K562 (cell line): Measurements from ENCODE around the gene DCAF17. TPM values are rescaled to one million over a fixed set of nuclear protein-coding genes. Genes with fewer than 3 reads are reported as not detected.
A peak's percentile ranks its signal among the peaks of the same experiment; 100 is the strongest.

Source experiments
- ATAC-seq: fragments of 200-7000 bp; cut with Tn5 transposase; 3 replicates; pipeline ENCODE4 v1.9.1; 2020; ENCODE audit warnings: moderate library complexity
- BruUV-seq: library from RNA; stranded (reverse); fragments of 400-500 nt; replicated peaks from 2 replicates; lab custom pipeline; 2021; lab: Mats Ljungman, UMichigan
- CTCF ChIA-PET: fragments of 300-600 bp; formaldehyde crosslinking; extraction: SDS; loops from one replicate; lab custom pipeline; 2021; ENCODE audit warnings: low intra/inter-chr PET ratio; lab: Yijun Ruan, JAX
- POLR2A ChIA-PET: fragments of 300-600, 350-650 bp; sonication (Branson Sonifier 250); formaldehyde crosslinking; extraction: SDS; loops from one replicate; lab custom pipeline; 2021; ENCODE audit warnings: antibody characterized with exemption, inconsistent platforms; lab: Yijun Ruan, JAX
- DNase-seq, 4 experiments: peaks; one replicate each; pipeline versions ENCODE4 v3.0.0 to v3.0.0-alpha.2; 2011 to 2018; ENCODE audit warnings: low spot score in 3 of 4, mixed read lengths in 3 of 4; ENCODE audit errors: extremely low read depth in 1 of 4
- FAIRE-seq: peaks from 2 replicates; lab custom pipeline; 2011; peaks lifted over from hg19 to GRCh38; lab: Jason Lieb, UNC
- H2AFZ ChIP-seq: 2 replicates; pipeline ENCODE4 v1.6.0; 2011; ENCODE audit warnings: low read depth, low read length, control low read depth, inconsistent platforms
- H3K27ac ChIP-seq: fragments of 200-600 bp; 3 replicates; pipeline ENCODE4 v1.8.0; 2011; ENCODE audit warnings: low read depth, mild to moderate bottlenecking, control low read depth, inconsistent platforms, low read length, moderate library complexity, mixed read lengths; ENCODE audit errors: extremely low read depth
- H3K27me3 ChIP-seq, 2 experiments: fragments of 300-600 bp in 1 of 2; 2 replicates in 1 of 2; 3 replicates in 1 of 2; pipeline versions ENCODE4 v1.6.0 to v1.8.0; 2011; ENCODE audit warnings: inconsistent platforms in 2 of 2, low read length in 2 of 2, mild to moderate bottlenecking in 1 of 2, mixed read lengths in 1 of 2, moderate library complexity in 1 of 2; ENCODE audit not compliant: control insufficient read depth in 2 of 2, insufficient read depth in 2 of 2
- H3K36me3 ChIP-seq: fragments of 300-600 bp; 3 replicates; pipeline ENCODE4 v1.8.0; 2011; ENCODE audit warnings: mild to moderate bottlenecking, low read length, inconsistent platforms; ENCODE audit not compliant: control insufficient read depth, insufficient read depth
- H3K4me1 ChIP-seq, 2 experiments: fragments of 200-600 bp in 1 of 2; replicated peaks in 1 of 2; 2 replicates in 1 of 2; 3 replicates in 1 of 2; pipeline versions ENCODE4 v1.5.1 to v1.8.0; 2011; ENCODE audit warnings: inconsistent platforms in 2 of 2, low read length in 2 of 2, mild to moderate bottlenecking in 1 of 2, mixed read lengths in 1 of 2, moderate library complexity in 1 of 2; ENCODE audit not compliant: control insufficient read depth in 2 of 2, insufficient read depth in 2 of 2
- H3K4me2 ChIP-seq: 2 replicates; pipeline ENCODE4 v1.6.1; 2011; ENCODE audit warnings: low read length, control low read depth, inconsistent platforms, mixed read lengths; ENCODE audit not compliant: insufficient read depth
- H3K4me3 ChIP-seq: fragments of 200-600 bp; sonication (generic), shearing (Covaris generic); 2 replicates; pipeline ENCODE4 v1.5.1; 2016; ENCODE audit warnings: control low read depth, inconsistent platforms
- H3K79me2 ChIP-seq: fragments of 200-600 bp; 3 replicates; pipeline ENCODE4 v1.8.0; 2011; ENCODE audit warnings: low read length, inconsistent platforms; ENCODE audit not compliant: control insufficient read depth, insufficient read depth
- H3K9ac ChIP-seq, 2 experiments: 2 replicates each; pipeline versions ENCODE4 v1.6.0 to v1.6.1; 2011; ENCODE audit warnings: low read depth in 2 of 2, low read length in 2 of 2, control low read depth in 1 of 2, inconsistent platforms in 1 of 2, mild to moderate bottlenecking in 1 of 2, mixed read lengths in 1 of 2; ENCODE audit not compliant: insufficient read depth in 1 of 2
- H3K9me1 ChIP-seq: one replicate; pipeline ENCODE4 v1.6.0; 2011; ENCODE audit warnings: inconsistent platforms, mild to moderate bottlenecking, low read length, moderate library complexity; ENCODE audit not compliant: control insufficient read depth, insufficient read depth
- H3K9me3 ChIP-seq: replicated peaks from 2 replicates; pipeline ENCODE4 v1.5.1; 2011; ENCODE audit warnings: low read depth, low read length, inconsistent platforms; ENCODE audit not compliant: control insufficient read depth, insufficient read depth
- H4K20me1 ChIP-seq: replicated peaks from 2 replicates; pipeline ENCODE4 v1.6.1; 2011; ENCODE audit warnings: low read length, inconsistent platforms, mixed read lengths; ENCODE audit not compliant: control insufficient read depth, insufficient read depth
- CSDE1 ChIP-seq, 2 experiments: fragments of 450-650 bp; IDR thresholded peaks; 2 replicates each; pipeline ENCODE4 v1.6.1; 2016; ENCODE audit warnings: mild to moderate bottlenecking in 1 of 2
- EGR1 ChIP-seq: fragments of 450-650 bp; conservative IDR thresholded peaks from 2 replicates; pipeline ENCODE4 v1.6.1; 2017; ENCODE audit warnings: mild to moderate bottlenecking
- FOXA3 ChIP-seq, 2 experiments: fragments of 450-650 bp in 1 of 2; sonication (generic) in 1 of 2; formaldehyde crosslinking; IDR thresholded peaks in 1 of 2; conservative IDR thresholded peaks in 1 of 2; 2 replicates each; pipeline versions ENCODE4 v1.4.0 to v1.8.0; 2020 to 2022; ENCODE audit warnings: mild to moderate bottlenecking in 2 of 2, missing genetic modification reagents in 1 of 2
- GATAD2B ChIP-seq: fragments of 450-650 bp; IDR thresholded peaks from 2 replicates; pipeline ENCODE4 v1.6.1; 2017; ENCODE audit warnings: mild to moderate bottlenecking, borderline replicate concordance
- MBD2 ChIP-seq: sonication (generic); IDR thresholded peaks from 2 replicates; pipeline ENCODE4 v1.6.1; 2016; ENCODE audit warnings: low read depth, borderline replicate concordance
- MEF2A ChIP-seq: IDR thresholded peaks from 2 replicates; pipeline ENCODE4 v1.6.1; 2011; ENCODE audit warnings: low read depth, mild to moderate bottlenecking, low read length, moderate library complexity; ENCODE audit not compliant: control insufficient read depth
- NCOA6 ChIP-seq: fragments of 450-650 bp; IDR thresholded peaks from 2 replicates; pipeline ENCODE4 v1.6.1; 2017; ENCODE audit warnings: mild to moderate bottlenecking
- SIN3A ChIP-seq, 2 experiments: fragments of 150-350 bp in 1 of 2; IDR thresholded peaks; 2 replicates each; pipeline ENCODE4 v1.6.1; 2011 to 2016; ENCODE audit warnings: borderline replicate concordance in 2 of 2, low read depth in 2 of 2, low read length in 2 of 2, mild to moderate bottlenecking in 2 of 2, moderate library complexity in 2 of 2; ENCODE audit not compliant: control insufficient read depth in 1 of 2
- SLC30A9 ChIP-seq: fragments of 250-450 bp; sonication (Bioruptor Pico); IDR thresholded peaks from 2 replicates; pipeline ENCODE4 v1.8.0; 2022; ENCODE audit warnings: mild to moderate bottlenecking, moderate library complexity
- WHSC1 ChIP-seq: IDR thresholded peaks from one replicate; pipeline ENCODE4 v1.6.1; 2012; ENCODE audit warnings: low read length, control low read depth, inconsistent platforms
- ZFX ChIP-seq: sonication (generic); formaldehyde crosslinking; IDR thresholded peaks from 2 replicates; pipeline ENCODE4 v1.8.0; 2022; ENCODE audit warnings: mild to moderate bottlenecking, missing genetic modification reagents, moderate library complexity
- ZKSCAN3 ChIP-seq: fragments of 250-450 bp; sonication (Bioruptor Pico); IDR thresholded peaks from 2 replicates; pipeline ENCODE4 v1.4.0; 2020
- WGBS: fragments of 100-300 bp; shearing (Covaris generic); methylation state at CpG from one replicate; pipeline ENCODE4 v1.1.6; 2016; ENCODE audit warnings: low coverage, mixed read lengths; ENCODE audit not compliant: insufficient coverage; ENCODE audit errors: missing lambda C conversion rate; 5-methylcytosine and 5-hydroxymethylcytosine counted together
- in situ Hi-C: fragments of 300-500 bp; cut with MboI; formaldehyde crosslinking; loops from 4 replicates; pipeline ENCODE4 v1.15.0; 2018; ENCODE audit warnings: inconsistent platforms, mixed read lengths
- intact Hi-C: fragments of 100-400 bp; cut with micrococcal nuclease; formaldehyde crosslinking; loops from 2 replicates; pipeline ENCODE4 v1.14.2; 2022
- polyA plus RNA-seq, 8 experiments: library from polyadenylated mRNA; depleted of rRNA in 4 of 8; stranded (reverse) in 5 of 8; unstranded in 3 of 8; fragments of >200 nt; fragmentation: Nextera tagmentation in 2 of 8; fragmentation: Illumina TruSeq in 1 of 8; extraction: Ambion mirVana in 2 of 8; extraction: Trizol in 1 of 8; gene quantifications; 2 replicates each; pipeline versions ENCODE4 v1.2.1 to v1.2.3, GENCODE V29; 2011 to 2014; ENCODE audit warnings: inconsistent platforms in 1 of 8, missing spikeins in 1 of 8
- total RNA-seq, 7 experiments: library from RNA; depleted of rRNA in 6 of 7; stranded (reverse); fragments of >200 nt in 6 of 7; fragmentation: Illumina TruSeq in 2 of 7; extraction: Trizol in 2 of 7; gene quantifications; 2 replicates each; pipeline versions ENCODE4 v1.2.1 to v1.2.3, GENCODE V29; 2011 to 2021; ENCODE audit warnings: low replicate concordance in 1 of 7
- TF ChIP-seq, protein P1 (sequence below): sonication (generic); formaldehyde crosslinking; IDR thresholded peaks from 2 replicates; pipeline ENCODE4 v1.8.0; 2022; ENCODE audit warnings: mild to moderate bottlenecking, missing genetic modification reagents
- TF ChIP-seq, protein P2 (sequence below): fragments of 200-800 bp; sonication (Bioruptor generic); IDR thresholded peaks from 2 replicates; pipeline ENCODE4 v1.6.1; 2017; ENCODE audit warnings: missing genetic modification characterization, missing compliant biosample characterization

DCAF17 gene
- total and polyA plus RNA-seq, 9 of the 15 experiments (the other 6 are each of a cell fraction or from before 2014, with no cell fraction given) = 10.0 to 38.5 (median 27.1) TPM

DNA sequence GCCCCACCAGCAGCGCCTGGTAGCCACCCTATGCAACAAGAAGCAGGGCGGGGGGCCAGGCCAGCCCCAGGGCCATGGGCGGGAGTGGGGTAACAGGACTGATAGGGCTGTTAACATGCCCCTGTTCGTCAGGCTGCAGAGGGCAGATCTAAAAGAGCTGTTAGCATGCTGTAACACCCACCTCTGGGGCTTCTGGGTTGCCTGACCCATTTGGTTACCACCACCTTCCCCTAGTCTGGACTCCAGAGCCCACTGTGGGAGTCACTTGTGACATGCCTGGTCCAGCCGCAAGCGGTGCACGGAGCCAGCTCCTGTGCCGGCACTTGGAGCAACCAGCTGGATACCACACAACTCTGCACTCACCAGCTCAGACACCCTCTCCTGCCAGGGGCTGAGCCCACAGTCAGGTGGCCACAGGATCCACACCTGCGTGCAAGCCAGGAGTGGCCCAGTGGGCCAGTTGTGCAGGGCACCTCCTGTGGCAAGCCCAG lies 2.3 kb upstream of the DCAF17 start (continued):
- TF ChIP-seq, protein P1, sequence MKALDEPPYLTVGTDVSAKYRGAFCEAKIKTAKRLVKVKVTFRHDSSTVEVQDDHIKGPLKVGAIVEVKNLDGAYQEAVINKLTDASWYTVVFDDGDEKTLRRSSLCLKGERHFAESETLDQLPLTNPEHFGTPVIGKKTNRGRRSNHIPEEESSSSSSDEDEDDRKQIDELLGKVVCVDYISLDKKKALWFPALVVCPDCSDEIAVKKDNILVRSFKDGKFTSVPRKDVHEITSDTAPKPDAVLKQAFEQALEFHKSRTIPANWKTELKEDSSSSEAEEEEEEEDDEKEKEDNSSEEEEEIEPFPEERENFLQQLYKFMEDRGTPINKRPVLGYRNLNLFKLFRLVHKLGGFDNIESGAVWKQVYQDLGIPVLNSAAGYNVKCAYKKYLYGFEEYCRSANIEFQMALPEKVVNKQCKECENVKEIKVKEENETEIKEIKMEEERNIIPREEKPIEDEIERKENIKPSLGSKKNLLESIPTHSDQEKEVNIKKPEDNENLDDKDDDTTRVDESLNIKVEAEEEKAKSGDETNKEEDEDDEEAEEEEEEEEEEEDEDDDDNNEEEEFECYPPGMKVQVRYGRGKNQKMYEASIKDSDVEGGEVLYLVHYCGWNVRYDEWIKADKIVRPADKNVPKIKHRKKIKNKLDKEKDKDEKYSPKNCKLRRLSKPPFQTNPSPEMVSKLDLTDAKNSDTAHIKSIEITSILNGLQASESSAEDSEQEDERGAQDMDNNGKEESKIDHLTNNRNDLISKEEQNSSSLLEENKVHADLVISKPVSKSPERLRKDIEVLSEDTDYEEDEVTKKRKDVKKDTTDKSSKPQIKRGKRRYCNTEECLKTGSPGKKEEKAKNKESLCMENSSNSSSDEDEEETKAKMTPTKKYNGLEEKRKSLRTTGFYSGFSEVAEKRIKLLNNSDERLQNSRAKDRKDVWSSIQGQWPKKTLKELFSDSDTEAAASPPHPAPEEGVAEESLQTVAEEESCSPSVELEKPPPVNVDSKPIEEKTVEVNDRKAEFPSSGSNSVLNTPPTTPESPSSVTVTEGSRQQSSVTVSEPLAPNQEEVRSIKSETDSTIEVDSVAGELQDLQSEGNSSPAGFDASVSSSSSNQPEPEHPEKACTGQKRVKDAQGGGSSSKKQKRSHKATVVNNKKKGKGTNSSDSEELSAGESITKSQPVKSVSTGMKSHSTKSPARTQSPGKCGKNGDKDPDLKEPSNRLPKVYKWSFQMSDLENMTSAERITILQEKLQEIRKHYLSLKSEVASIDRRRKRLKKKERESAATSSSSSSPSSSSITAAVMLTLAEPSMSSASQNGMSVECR (CRISPR knock-in tag) = no peak
- TF ChIP-seq NCOA6 = no peak

DNA sequence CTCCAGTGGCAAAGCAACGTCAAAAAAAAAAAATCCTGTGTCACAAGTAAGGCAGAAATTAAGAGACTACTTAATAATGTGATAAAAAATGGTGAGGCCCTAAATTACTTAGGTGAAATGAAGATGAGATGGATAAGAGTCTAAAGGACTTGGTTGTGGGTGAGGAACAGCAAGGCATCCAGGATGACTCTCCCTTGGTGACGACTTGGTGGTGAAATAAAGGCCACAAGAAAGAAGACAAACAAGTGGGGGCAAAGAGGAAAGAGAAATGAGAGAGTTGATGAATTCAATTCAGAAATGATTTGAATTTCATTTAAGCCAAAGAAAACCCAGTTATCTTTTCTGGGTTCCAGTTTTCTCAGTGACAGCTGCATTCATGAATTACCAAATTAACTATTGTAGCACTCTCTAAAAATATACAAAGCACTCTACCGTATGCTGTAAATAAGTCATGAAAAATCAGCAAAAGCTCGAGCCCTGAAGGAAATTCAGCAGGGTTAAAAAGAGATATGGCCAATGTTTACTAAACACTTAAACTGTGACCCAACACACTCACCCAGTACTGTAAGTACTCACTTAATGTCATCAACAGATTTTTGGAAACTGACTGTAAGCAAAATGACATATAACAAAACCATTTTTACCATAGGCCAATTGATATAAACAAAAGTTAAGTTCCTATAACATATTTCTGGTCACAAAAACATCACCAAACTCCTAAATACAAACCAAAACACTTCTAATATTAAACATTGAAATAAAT lies 1.6 kb upstream of the DCAF17 start:
- H3K9me1 ChIP-seq = no peaks in the 10 kb centered on the region
- H3K9ac ChIP-seq = peak overlapping the region; percentile 84 to 95
- WGBS = 31% methylated on average over 4 of the region's 4 CpGs
- peaks cover 10% of the 10 kb centered on the region for H3K9me3 ChIP-seq
- no peaks in the 10 kb centered on the region for H4K20me1 ChIP-seq
- peaks cover 13 to 18% of the 10 kb centered on the region in 2 experiments for H3K4me1 ChIP-seq
- no peaks in the 10 kb centered on the region for H3K27me3 ChIP-seq
- in situ Hi-C loops (no loop called here), intact Hi-C loops (loop anchor here (5.0 kb wide), 2 partner anchors 275 to 460 kb away; no protein-coding TSS in a partner anchor)
- CTCF ChIA-PET = no interaction called here
- H3K4me3 ChIP-seq = peak overlapping the region; percentile 86; the same call in 1 of the 2 replicates
- peak overlapping the region; percentile 94 for H3K27ac ChIP-seq
- peaks cover 79% of the 10 kb centered on the region for H3K79me2 ChIP-seq
- H3K36me3 ChIP-seq = peaks cover 27% of the 10 kb centered on the region
- no peak for DNase-seq
- H3K4me2 ChIP-seq = peak overlapping the region; percentile 96
- FAIRE-seq = no peak
- no peak for ATAC-seq
- no TSS peak for BruUV-seq
- H2AFZ ChIP-seq = peak overlapping the region; percentile 95
- POLR2A ChIA-PET = interaction anchor here (0.6 to 2.1 kb wide), 7 partner anchors 8 to 455 kb away, joined by 3 to 15 read pairs (median 3); partner anchors contain the start of gene CYBRD1
- TF ChIP-seq ZFX (CRISPR knock-in tag) (no peak), SLC30A9 (CRISPR knock-in tag) (no peak), WHSC1 (no peak), MEF2A (no peak), SIN3A (IDR thresholded peaks at IDR 0.05; ENCODE audit: borderline replicate concordance in 2 of 2, control insufficient read depth in 1 of 2, low read depth in 2 of 2, low read length in 2 of 2) (no peak), EGR1 (no peak), GATAD2B (0 out of 2 replicates have a peak, but pooled peaks have one; percentile 40), MBD2 (no peak), FOXA3 (CRISPR knock-in tag; conservative IDR thresholded peaks at IDR 0.05 in 1 of 2, IDR thresholded peaks at IDR 0.05 in 1 of 2) (peak in 1 of 2 experiments; percentile 41; a peak in 1 of 4 replicates), CSDE1 (IDR thresholded peaks at IDR 0.05) (0 out of 4 replicates have a peak, but pooled peaks of 1 of the 2 experiments have one; percentile 12), ZKSCAN3 (no peak)
- TF ChIP-seq, protein P2, sequence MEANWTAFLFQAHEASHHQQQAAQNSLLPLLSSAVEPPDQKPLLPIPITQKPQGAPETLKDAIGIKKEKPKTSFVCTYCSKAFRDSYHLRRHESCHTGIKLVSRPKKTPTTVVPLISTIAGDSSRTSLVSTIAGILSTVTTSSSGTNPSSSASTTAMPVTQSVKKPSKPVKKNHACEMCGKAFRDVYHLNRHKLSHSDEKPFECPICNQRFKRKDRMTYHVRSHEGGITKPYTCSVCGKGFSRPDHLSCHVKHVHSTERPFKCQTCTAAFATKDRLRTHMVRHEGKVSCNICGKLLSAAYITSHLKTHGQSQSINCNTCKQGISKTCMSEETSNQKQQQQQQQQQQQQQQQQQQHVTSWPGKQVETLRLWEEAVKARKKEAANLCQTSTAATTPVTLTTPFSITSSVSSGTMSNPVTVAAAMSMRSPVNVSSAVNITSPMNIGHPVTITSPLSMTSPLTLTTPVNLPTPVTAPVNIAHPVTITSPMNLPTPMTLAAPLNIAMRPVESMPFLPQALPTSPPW = no peak
